IMR-90 (cell line): ENCODE measurements around the gene NEMP1. TPM values are rescaled to one million over a fixed set of nuclear protein-coding genes. Genes with fewer than 3 reads are reported as not detected.
A peak's percentile ranks its signal among the peaks of the same experiment; 100 is the strongest.

Experiments used
- ATAC-seq: fragments of 200-7000 bp; cut with Tn5 transposase; 2 replicates; pipeline ENCODE4 v1.9.1; 2020; ENCODE audit warnings: low read depth, mild to moderate bottlenecking, moderate library complexity
- BruUV-seq: library from RNA; stranded (reverse); fragments of 400-500 nt; replicated peaks from 2 replicates; lab custom pipeline; 2021; lab: Mats Ljungman, UMichigan
- CTCF ChIA-PET: fragments of 300-600 bp; formaldehyde crosslinking; extraction: SDS; loops from one replicate; lab custom pipeline; 2021; ENCODE audit warnings: antibody characterized with exemption; lab: Yijun Ruan, JAX
- POLR2A ChIA-PET: fragments of 300-600 bp; sonication (Branson Sonifier 250); formaldehyde crosslinking; loops from one replicate; lab custom pipeline; 2022; ENCODE audit warnings: antibody characterized with exemption; ENCODE audit not compliant: unreplicated experiment; lab: Charles Lee
- DNase-seq: peaks from one replicate; pipeline ENCODE4 v3.0.0; 2013
- H2AFZ ChIP-seq: replicated peaks from 2 replicates; pipeline ENCODE3; 2013; ENCODE audit warnings: low read length, mild to moderate bottlenecking; ENCODE audit not compliant: poor library complexity
- H2AK5ac ChIP-seq: 2 replicates; pipeline ENCODE4 v1.6.1; 2013; ENCODE audit warnings: low read depth, low read length, inconsistent platforms
- H2AK9ac ChIP-seq: replicated peaks from 2 replicates; pipeline ENCODE3; 2013; ENCODE audit warnings: mild to moderate bottlenecking, low read depth, low read length, moderate library complexity; ENCODE audit not compliant: poor library complexity
- H2BK120ac ChIP-seq: 2 replicates; pipeline ENCODE4 v1.6.1; 2013; ENCODE audit warnings: low read depth, low read length, inconsistent platforms
- H2BK15ac ChIP-seq: 3 replicates; pipeline ENCODE4 v1.6.1; 2013; ENCODE audit warnings: low read depth, low read length, inconsistent platforms
- H2BK20ac ChIP-seq: 2 replicates; pipeline ENCODE4 v1.6.1; 2013; ENCODE audit warnings: low read depth, mild to moderate bottlenecking, inconsistent platforms, low read length, moderate library complexity
- H2BK5ac ChIP-seq: 2 replicates; pipeline ENCODE4 v1.6.1; 2013; ENCODE audit warnings: mild to moderate bottlenecking, low read depth, low read length, inconsistent platforms; ENCODE audit not compliant: poor library complexity, severe bottlenecking
- H3K14ac ChIP-seq: replicated peaks from 2 replicates; pipeline ENCODE4 v1.6.1; 2013; ENCODE audit warnings: low read depth, low read length, inconsistent platforms
- H3K18ac ChIP-seq: 2 replicates; pipeline ENCODE4 v1.6.1; 2013; ENCODE audit warnings: low read depth, low read length, control low read depth
- H3K23ac ChIP-seq: 2 replicates; pipeline ENCODE4 v1.6.1; 2013; ENCODE audit warnings: low read depth, low read length, inconsistent platforms
- H3K27ac ChIP-seq: 2 replicates; pipeline ENCODE4 v1.5.1; 2013; ENCODE audit warnings: mild to moderate bottlenecking, control low read depth, low read length; ENCODE audit not compliant: insufficient read depth
- H3K27me3 ChIP-seq: 2 replicates; pipeline ENCODE4 v1.6.1; 2013; ENCODE audit warnings: low read length; ENCODE audit not compliant: control insufficient read depth, insufficient read depth
- H3K36me3 ChIP-seq: 2 replicates; pipeline ENCODE4 v1.6.1; 2013; ENCODE audit warnings: low read length, mixed read lengths; ENCODE audit not compliant: control insufficient read depth, insufficient read depth
- H3K4ac ChIP-seq: 2 replicates; pipeline ENCODE4 v1.6.1; 2013; ENCODE audit warnings: low read depth, low read length, inconsistent platforms
- H3K4me1 ChIP-seq: 2 replicates; pipeline ENCODE4 v1.6.1; 2013; ENCODE audit warnings: low read length, mixed read lengths; ENCODE audit not compliant: control insufficient read depth, insufficient read depth
- H3K4me2 ChIP-seq: 2 replicates; pipeline ENCODE4 v1.6.1; 2013; ENCODE audit warnings: low read depth, mild to moderate bottlenecking, control low read depth, low read length, moderate library complexity
- H3K4me3 ChIP-seq: 2 replicates; pipeline ENCODE4 v1.5.1; 2013; ENCODE audit warnings: low read depth, mild to moderate bottlenecking, control low read depth, low read length, moderate library complexity; ENCODE audit not compliant: insufficient read depth
- H3K56ac ChIP-seq: 2 replicates; pipeline ENCODE4 v1.6.1; 2013; ENCODE audit warnings: low read length, inconsistent platforms; ENCODE audit not compliant: insufficient read depth; ENCODE audit errors: extremely low read depth
- H3K79me1 ChIP-seq, 2 experiments: 2 replicates each; pipeline ENCODE4 v1.6.1; 2013; ENCODE audit warnings: low read length in 2 of 2, inconsistent platforms in 1 of 2, low read depth in 1 of 2
- H3K9ac ChIP-seq: 2 replicates; pipeline ENCODE4 v1.6.1; 2013; ENCODE audit warnings: low read depth, low read length, control low read depth
- H3K9me1 ChIP-seq: 2 replicates; pipeline ENCODE4 v1.6.1; 2013; ENCODE audit warnings: low read length, inconsistent platforms; ENCODE audit not compliant: insufficient read depth
- H3K9me3 ChIP-seq: 2 replicates; pipeline ENCODE4 v1.6.1; 2013; ENCODE audit warnings: low read length; ENCODE audit not compliant: control insufficient read depth, insufficient read depth
- H4K20me1 ChIP-seq: 2 replicates; pipeline ENCODE4 v1.6.1; 2013; ENCODE audit warnings: low read length, inconsistent platforms; ENCODE audit not compliant: insufficient read depth
- H4K5ac ChIP-seq: 2 replicates; pipeline ENCODE4 v1.6.1; 2013; ENCODE audit warnings: mild to moderate bottlenecking, low read depth, low read length, control low read depth
- H4K8ac ChIP-seq, 2 experiments: 2 replicates each; pipeline ENCODE4 v1.6.1; 2013; ENCODE audit warnings: low read depth in 2 of 2, low read length in 2 of 2, control low read depth in 1 of 2, inconsistent platforms in 1 of 2
- H4K91ac ChIP-seq: 2 replicates; pipeline ENCODE4 v1.6.1; 2013; ENCODE audit warnings: low read depth, low read length, inconsistent platforms; ENCODE audit not compliant: insufficient read depth
- BHLHE40 ChIP-seq: fragments of 150-350 bp; IDR thresholded peaks from 2 replicates; pipeline ENCODE4 v1.6.1; 2016; ENCODE audit warnings: mild to moderate bottlenecking, low read depth, low read length
- CEBPB ChIP-seq: IDR thresholded peaks from 2 replicates; pipeline ENCODE4 v1.6.1; 2012; ENCODE audit warnings: low read depth, low read length, improper control_type of control experiment
- CHD1 ChIP-seq: IDR thresholded peaks from 2 replicates; pipeline ENCODE4 v1.6.1; 2012; ENCODE audit warnings: low read depth, low read length, improper control_type of control experiment
- CTCF ChIP-seq: conservative IDR thresholded peaks from 2 replicates; pipeline ENCODE4 v1.5.1; 2012; ENCODE audit warnings: mild to moderate bottlenecking, low read depth, low read length, improper control_type of control experiment
- ELK1 ChIP-seq: fragments of 150-350 bp; IDR thresholded peaks from 2 replicates; pipeline ENCODE4 v1.6.1; 2016; ENCODE audit warnings: low read depth, mild to moderate bottlenecking, low read length, moderate library complexity, borderline replicate concordance
- FOS ChIP-seq: fragments of 150-350 bp; IDR thresholded peaks from 2 replicates; pipeline ENCODE4 v1.6.1; 2016; ENCODE audit warnings: low read depth, low read length
- MAFK ChIP-seq: IDR thresholded peaks from 2 replicates; pipeline ENCODE4 v1.6.1; 2012; ENCODE audit warnings: low read depth, low read length, improper control_type of control experiment
- MAZ ChIP-seq: IDR thresholded peaks from 2 replicates; pipeline ENCODE4 v1.6.1; 2012; ENCODE audit warnings: low read depth, mild to moderate bottlenecking, low read length, improper control_type of control experiment, moderate library complexity, borderline replicate concordance
- MXI1 ChIP-seq: IDR thresholded peaks from 2 replicates; pipeline ENCODE4 v1.6.1; 2012; ENCODE audit warnings: low read depth, mild to moderate bottlenecking, low read length, moderate library complexity, borderline replicate concordance
- NFE2L2 ChIP-seq: fragments of 150-350 bp; IDR thresholded peaks from 2 replicates; pipeline ENCODE4 v1.6.1; 2016; ENCODE audit warnings: low read depth, mild to moderate bottlenecking, low read length
- POLR2A ChIP-seq: IDR thresholded peaks from 2 replicates; pipeline ENCODE4 v1.6.1; 2012; ENCODE audit warnings: mild to moderate bottlenecking, low read depth, low read length
- RAD21 ChIP-seq: IDR thresholded peaks from 2 replicates; pipeline ENCODE4 v1.6.1; 2012; ENCODE audit warnings: low read length, improper control_type of control experiment
- RCOR1 ChIP-seq: IDR thresholded peaks from 2 replicates; pipeline ENCODE4 v1.6.1; 2012; ENCODE audit warnings: mild to moderate bottlenecking, low read length, improper control_type of control experiment; ENCODE audit not compliant: insufficient replicate concordance
- RFX5 ChIP-seq: IDR thresholded peaks from 2 replicates; pipeline ENCODE4 v1.8.0; 2012; ENCODE audit warnings: low read depth, mild to moderate bottlenecking, low read length, moderate library complexity
- SMC3 ChIP-seq: fragments of 150-350 bp; IDR thresholded peaks from 2 replicates; pipeline ENCODE4 v1.6.1; 2016; ENCODE audit warnings: low read depth, mild to moderate bottlenecking, antibody characterized with exemption, low read length, moderate library complexity
- USF2 ChIP-seq: fragments of 150-350 bp; IDR thresholded peaks from 2 replicates; pipeline ENCODE4 v1.6.1; 2017; ENCODE audit warnings: mild to moderate bottlenecking, antibody characterized with exemption, low read length, low read depth
- WGBS, 2 experiments: methylation state at CpG; one replicate each; pipeline versions ENCODE4 v1.1.5 to v1.1.7; 2013; ENCODE audit warnings: missing lambda C conversion rate in 2 of 2; ENCODE audit not compliant: insufficient read length in 1 of 2; ENCODE audit errors: extremely low coverage in 2 of 2; 5-methylcytosine and 5-hydroxymethylcytosine counted together
- dilution Hi-C: fragments of 300-500 bp; cut with HindIII; formaldehyde crosslinking; loops from one replicate; pipeline ENCODE4 v1.14.3; 2018; ENCODE audit warnings: low sequenced_read_pairs; ENCODE audit not compliant: unreplicated experiment
- in situ Hi-C: fragments of 300-500 bp; cut with MboI; formaldehyde crosslinking; loops from 3 replicates; pipeline ENCODE4 v1.14.3; 2019; ENCODE audit warnings: low sequenced_read_pairs, inconsistent platforms, mixed read lengths
- intact Hi-C: fragments of 100-400 bp; cut with micrococcal nuclease; formaldehyde crosslinking; loops from 2 replicates; pipeline ENCODE4 v1.10.0; 2022
- polyA plus RNA-seq, 3 experiments: library from polyadenylated mRNA; depleted of rRNA; stranded (reverse); fragments of >200 nt; gene quantifications; 2 replicates each; pipeline ENCODE4 v1.2.3, GENCODE V29; 2012; ENCODE audit warnings: low replicate concordance in 1 of 3
- total RNA-seq: library from RNA; depleted of rRNA; stranded (reverse); fragments of >200 nt; gene quantifications from 2 replicates; pipeline ENCODE4 v1.2.3, GENCODE V29; 2012

Gene NEMP1
- total and polyA plus RNA-seq, 2 of the 4 experiments (the other 2 are of a cell fraction), result 8.9 to 10.9 TPM

- intact Hi-C loops, result no loop called here
- whole genome bisulfite sequencing, 2 experiments, result no CpG with 5 or more reads among the region's 6 CpGs
Measured at GRCh38 chr12:57044468-57044867, 34.1 kb downstream of the NEMP1 start.

More at GRCh38 chr12:57044468-57044867, 34.1 kb downstream of the NEMP1 start:
- Histone ChIP-seq H2AK9ac (no peak overlapping the region), H4K8ac (no peak overlapping the region), H2BK20ac (no peak overlapping the region), H3K23ac (no peak overlapping the region), H3K9me3 (no peaks in the 10 kb centered on the region), H4K5ac (no peak overlapping the region), H3K27ac (no peak overlapping the region), H3K27me3 (peaks cover 40% of the 10 kb centered on the region), H3K36me3 (no peaks in the 10 kb centered on the region), H4K91ac (no peak overlapping the region), H3K79me1 (no peaks in the 10 kb centered on the region), H3K4me2 (no peak overlapping the region), H3K9me1 (no peaks in the 10 kb centered on the region; the same call in 1 of the 2 replicates), H4K20me1 (peaks cover 10% of the 10 kb centered on the region; the same call in 1 of the 2 replicates), H3K4me3 (no peak overlapping the region), H2AFZ (no peak overlapping the region), H2BK5ac (no peak overlapping the region), H3K9ac (no peak overlapping the region), H3K56ac (no peak overlapping the region), H2BK15ac (no peak overlapping the region), H3K14ac (no peak overlapping the region), H2AK5ac (no peak overlapping the region), H3K4me1 (peaks cover 3% of the 10 kb centered on the region; the same call in 1 of the 2 replicates), H2BK120ac (no peak overlapping the region), H3K18ac (no peak overlapping the region), H3K4ac (no peak overlapping the region)
- ChIA-PET POLR2A (interaction anchor here (0.6 kb wide), 1 partner anchor 279 kb away, joined by 8 read pairs; no protein-coding TSS in a partner anchor), CTCF (no interaction called here)
- in situ Hi-C loops (no loop called here), dilution Hi-C loops (no loop called here)
- DNase-seq (peak; percentile 24), ATAC-seq (peak; percentile 57; the same call in 1 of the 2 replicates)
- no TSS peak for BruUV-seq
- TF ChIP-seq CEBPB (no peak), POLR2A (no peak), SMC3 (no peak), BHLHE40 (no peak), USF2 (no peak), RCOR1 (no peak), RFX5 (no peak), MXI1 (no peak), CTCF (no peak), ELK1 (no peak), FOS (no peak), NFE2L2 (no peak), CHD1 (no peak), MAZ (no peak), RAD21 (no peak), MAFK (no peak)
